Neural crest cell (in vitro differentiated cells): ENCODE results near the gene MAP4K2. TPM values are rescaled to one million over a fixed set of nuclear protein-coding genes. Genes with fewer than 3 reads are reported as not detected.

Experiments used
- DNase-seq: peaks from one replicate; pipeline ENCODE4 v3.0.0; 2021; ENCODE audit warnings: low read depth, mixed read lengths, low spot score
- H3K27ac Mint-ChIP-seq: one replicate; pipeline ENCODE4 v1.8.0; 2021; ENCODE audit warnings: mild to moderate bottlenecking, mixed read lengths; ENCODE audit not compliant: unreplicated experiment
- H3K27me3 Mint-ChIP-seq: 2 replicates; pipeline ENCODE4 v1.8.0; 2021; ENCODE audit warnings: low read depth, mild to moderate bottlenecking, mixed read lengths
- H3K36me3 Mint-ChIP-seq: 2 replicates; pipeline ENCODE4 v1.8.0; 2021; ENCODE audit warnings: low read depth, mild to moderate bottlenecking, mixed read lengths
- H3K4me1 Mint-ChIP-seq: 2 replicates; pipeline ENCODE4 v1.8.0; 2021; ENCODE audit warnings: mixed read lengths
- H3K4me3 Mint-ChIP-seq: one replicate; pipeline ENCODE4 v1.8.0; 2021; ENCODE audit warnings: mild to moderate bottlenecking, mixed read lengths
- H3K9me3 Mint-ChIP-seq: 2 replicates; pipeline ENCODE4 v1.8.0; 2021; ENCODE audit warnings: mixed read lengths
- CTCF ChIP-seq: fragments of 200-600 bp; sonication (generic); conservative IDR thresholded peaks from 2 replicates; pipeline ENCODE4 v1.5.0; 2021; ENCODE audit warnings: antibody characterized with exemption, mild to moderate bottlenecking
- total RNA-seq: library from RNA; stranded (reverse); gene quantifications from 2 replicates; pipeline ENCODE4 v1.2.1, GENCODE V29; 2021

Gene MAP4K2
- total RNA-seq, 1 donor from 2014 or later, result 14.6 TPM

- Mint-ChIP-seq H3K4me1 (peaks cover 10% of the 10 kb centered on the region), H3K36me3 (no peaks in the 10 kb centered on the region), H3K9me3 (no peaks in the 10 kb centered on the region), H3K27ac (no peak overlapping the region), H3K27me3 (no peaks in the 10 kb centered on the region), H3K4me3 (no peak overlapping the region)
- TF ChIP-seq CTCF, result no peak
- no peak for DNase-seq
Measured at GRCh38 chr11:64799256-64799622, 3.8 kb downstream of the MAP4K2 start.

- DNase-seq, result no peak
Measured at GRCh38 chr11:64796757-64797541, 6.1 kb downstream of the MAP4K2 start.

GRCh38 chr11:64796047-64796756 is 6.8 kb downstream of the MAP4K2 start:
- H3K9me3 Mint-ChIP-seq, result no peaks in the 10 kb centered on the region
- TF ChIP-seq CTCF, result no peak
- H3K4me1 Mint-ChIP-seq, result no peaks in the 10 kb centered on the region
- H3K27me3 Mint-ChIP-seq, result no peaks in the 10 kb centered on the region
- no peak overlapping the region for H3K4me3 Mint-ChIP-seq
- no peak for DNase-seq
- H3K36me3 Mint-ChIP-seq, result no peaks in the 10 kb centered on the region
- no peak overlapping the region for H3K27ac Mint-ChIP-seq

More at GRCh38 chr11:64796757-64797541, 6.1 kb downstream of the MAP4K2 start:
- TF ChIP-seq CTCF, result no peak
- Mint-ChIP-seq H3K4me3 (no peak overlapping the region), H3K27me3 (no peaks in the 10 kb centered on the region), H3K36me3 (no peaks in the 10 kb centered on the region), H3K27ac (no peak overlapping the region), H3K9me3 (no peaks in the 10 kb centered on the region), H3K4me1 (no peaks in the 10 kb centered on the region)

GRCh38 chr11:64794526-64794925 is 8.5 kb downstream of the MAP4K2 start:
- Mint-ChIP-seq H3K36me3 (no peaks in the 10 kb centered on the region), H3K9me3 (no peaks in the 10 kb centered on the region), H3K27ac (no peak overlapping the region), H3K4me3 (no peak overlapping the region), H3K4me1 (no peaks in the 10 kb centered on the region), H3K27me3 (no peaks in the 10 kb centered on the region)
- no peak for DNase-seq
- TF ChIP-seq CTCF, result no peak

GRCh38 chr11:64793271-64794160 is 9.5 kb downstream of the MAP4K2 start:
- DNase-seq, result no peak
- Mint-ChIP-seq H3K36me3 (no peaks in the 10 kb centered on the region), H3K4me3 (no peak overlapping the region), H3K9me3 (no peaks in the 10 kb centered on the region), H3K27me3 (no peaks in the 10 kb centered on the region), H3K4me1 (no peaks in the 10 kb centered on the region), H3K27ac (no peak overlapping the region)
- no peak for TF ChIP-seq CTCF
